Effector CD8-positive, alpha-beta T cell (primary cell): ENCODE data around the gene PLAA.
"Not testable (repeated sequence)": the region's sequence is repeated elsewhere in the genome, so short reads cannot be mapped to it uniquely, and the experiment has no call there.

Experiments
- DNase-seq: peaks from one replicate; lab custom pipeline; 2025; lab: John Stamatoyannopoulos, UW

Gene PLAA

DNA sequence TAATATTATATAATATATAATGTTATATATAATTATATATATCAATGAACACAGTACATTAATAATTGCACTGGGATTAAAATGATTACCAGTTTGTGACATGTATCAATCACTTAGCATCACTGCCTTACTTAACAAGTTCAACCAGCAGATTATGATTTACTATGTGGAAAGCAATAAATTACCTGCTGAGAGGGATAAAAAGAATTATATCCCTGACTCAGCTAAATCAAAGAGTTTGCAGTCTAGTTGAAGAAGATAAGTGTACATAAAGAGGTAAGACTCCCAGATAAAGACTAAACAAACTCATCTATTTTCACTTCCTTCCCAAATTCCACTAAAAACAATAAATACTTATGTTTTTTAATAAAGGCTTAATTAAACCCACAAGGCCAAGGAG lies 11.2 kb downstream of the PLAA start:
- no peak for DNase-seq

DNA sequence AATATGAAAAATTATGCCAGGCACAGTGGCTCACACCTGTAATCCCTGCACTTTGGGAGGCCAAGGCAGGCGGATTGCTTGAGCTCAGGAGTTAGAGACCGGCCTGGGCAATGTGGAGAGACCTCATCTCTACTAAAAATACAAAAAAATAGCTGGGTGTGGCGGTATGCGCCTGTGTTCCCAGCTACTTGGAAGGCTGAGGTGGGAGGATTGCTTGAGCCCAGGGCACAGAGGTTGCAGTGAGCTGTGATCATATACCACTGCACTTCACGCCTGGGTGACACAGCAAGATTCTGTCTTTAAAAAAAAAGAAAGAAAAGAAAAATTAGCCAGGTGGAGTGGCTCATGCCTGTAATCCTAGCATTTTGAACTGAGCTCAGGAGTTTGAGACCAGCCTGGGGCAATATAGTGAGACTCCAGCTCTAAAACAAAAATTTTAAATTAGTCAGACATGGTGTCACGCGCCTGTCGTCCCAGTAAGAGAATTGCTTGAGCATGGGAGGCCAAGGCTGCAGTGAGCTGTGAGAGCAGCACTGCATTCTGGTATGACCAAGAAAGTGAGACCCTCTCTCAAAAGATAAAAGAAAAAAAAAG lies 18.0 kb downstream of the PLAA start:
- no peak for DNase-seq

DNA sequence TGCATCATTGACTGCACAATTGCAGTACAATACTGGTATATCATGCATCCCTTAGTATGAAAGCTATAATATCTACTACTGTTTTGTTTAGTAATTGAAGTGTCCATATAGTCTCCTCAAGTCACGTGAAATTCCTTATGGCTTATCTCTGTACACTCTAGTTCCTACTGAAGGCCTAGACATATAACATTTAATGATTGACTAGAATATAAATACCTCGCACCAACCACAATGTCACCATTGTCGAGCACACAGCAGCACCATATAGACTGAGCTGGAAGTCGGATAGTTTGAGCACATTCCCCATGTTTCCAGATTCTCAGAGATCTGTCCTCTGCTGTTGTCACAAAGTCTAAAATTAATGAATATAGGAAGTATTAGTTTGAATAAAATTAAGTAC lies 21.4 kb downstream of the PLAA start:
- no peak for DNase-seq

DNA sequence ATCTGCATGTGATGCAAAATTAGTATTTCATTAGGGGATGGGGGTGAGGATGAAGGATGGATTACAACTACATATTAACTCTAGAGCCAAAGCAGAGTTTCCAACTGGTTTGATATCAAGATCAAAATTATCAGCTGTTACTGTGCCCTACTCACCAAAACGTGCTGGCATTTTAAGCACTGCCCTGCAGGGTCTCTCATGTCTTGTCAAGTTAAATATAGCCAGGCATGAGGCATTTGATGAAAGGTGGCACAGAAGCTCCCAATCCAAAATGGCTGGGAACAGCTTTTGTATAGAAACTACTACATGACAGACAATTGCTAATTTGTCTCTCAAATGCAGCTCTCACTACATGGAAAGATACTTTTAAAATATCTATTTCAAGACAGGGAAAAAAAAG lies 27.3 kb downstream of the PLAA start:
- DNase-seq = no peak

DNA sequence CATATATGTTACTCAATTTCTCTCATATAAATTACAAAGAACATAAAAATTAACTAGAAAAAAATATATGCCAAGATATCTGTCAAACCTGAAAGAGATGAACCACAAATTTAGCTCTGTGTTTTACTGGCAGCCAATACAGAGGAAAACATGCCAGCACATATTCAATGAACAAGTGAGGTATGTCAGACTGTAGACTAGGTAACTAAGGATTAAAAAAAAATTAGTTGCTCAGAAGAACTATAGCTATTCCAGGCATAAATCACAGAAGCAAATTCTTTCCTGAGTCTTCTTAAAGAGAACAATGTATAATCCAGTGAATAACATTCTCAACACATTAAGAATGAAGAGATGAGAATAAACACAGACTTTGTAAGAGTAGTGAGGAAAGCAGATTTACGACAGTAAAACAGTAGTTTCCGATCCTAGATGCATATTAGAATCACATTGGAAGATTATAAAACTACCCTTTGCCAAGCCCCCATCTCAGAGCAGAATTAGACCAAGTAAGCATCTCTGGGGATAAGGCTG lies 33.8 kb downstream of the PLAA start:
- DNase-seq = no peak

DNA sequence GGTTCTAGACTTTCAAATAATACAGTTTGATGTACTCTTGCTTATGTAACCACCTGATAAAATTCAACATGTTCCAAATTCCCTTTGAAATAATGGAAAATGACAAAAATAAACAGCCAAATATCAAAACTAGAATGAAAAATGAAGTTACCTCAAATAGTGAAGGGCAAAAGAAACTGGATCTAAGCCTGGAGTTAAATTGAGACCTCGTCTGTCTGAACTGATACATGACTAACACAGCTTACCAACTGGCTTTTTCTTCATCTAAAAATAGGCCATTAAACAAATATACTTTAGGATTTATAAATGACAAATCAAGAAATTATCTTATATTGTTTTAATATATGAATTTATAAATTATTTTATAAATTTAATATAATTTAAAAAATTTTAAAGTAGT lies 42.4 kb downstream of the PLAA start:
- no peak for DNase-seq

DNA sequence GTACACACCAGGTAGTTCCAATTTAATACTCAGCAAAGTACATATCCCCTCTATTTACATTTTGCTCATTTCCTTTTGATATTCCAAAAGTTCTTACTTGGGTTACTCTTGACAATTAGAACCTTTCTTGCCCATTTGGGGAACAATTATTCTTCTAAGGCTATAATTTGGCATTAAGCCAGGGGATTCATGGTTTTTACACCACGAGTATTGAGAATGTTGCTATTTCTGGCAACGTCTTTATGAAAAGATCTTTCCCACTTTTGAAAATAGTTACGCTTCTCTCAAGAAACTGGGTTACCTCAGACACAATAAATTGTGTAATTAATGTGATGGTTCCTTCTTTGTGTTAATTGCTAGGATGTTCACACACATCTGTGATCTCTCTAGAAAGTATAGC lies 43.0 kb downstream of the PLAA start:
- no peak for DNase-seq

DNA sequence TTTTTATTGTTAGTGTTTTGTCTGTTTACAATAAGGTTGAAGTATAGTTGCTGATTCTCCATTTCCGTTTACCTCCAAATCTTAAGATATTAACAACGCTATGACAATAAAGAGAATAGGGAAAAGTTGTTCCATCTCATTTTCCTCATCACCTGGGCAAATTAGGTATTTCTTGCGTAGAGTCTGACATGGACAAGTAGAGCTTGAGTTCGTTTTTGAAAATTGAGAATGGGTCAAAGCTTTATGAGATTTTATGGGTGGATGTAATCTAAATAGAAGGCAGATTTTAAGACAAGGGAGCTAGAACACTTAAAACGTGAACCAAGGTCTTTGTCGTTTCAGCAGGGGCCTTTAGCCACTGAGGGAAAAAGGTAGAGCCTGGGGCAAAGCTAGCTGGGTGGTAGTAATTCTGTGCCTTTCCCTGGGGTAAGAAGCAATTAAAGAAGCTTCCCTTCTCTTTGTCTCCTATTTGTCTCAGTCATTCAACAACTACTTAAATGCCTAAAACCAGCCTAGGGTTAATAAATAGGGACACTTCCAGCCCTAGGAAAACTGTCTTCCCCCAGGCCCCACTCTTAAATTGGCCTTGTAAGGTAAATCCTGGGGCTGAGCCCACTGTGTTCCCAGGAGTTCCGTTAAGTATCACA lies 53.9 kb downstream of the PLAA start:
- DNase-seq = no peak

DNA sequence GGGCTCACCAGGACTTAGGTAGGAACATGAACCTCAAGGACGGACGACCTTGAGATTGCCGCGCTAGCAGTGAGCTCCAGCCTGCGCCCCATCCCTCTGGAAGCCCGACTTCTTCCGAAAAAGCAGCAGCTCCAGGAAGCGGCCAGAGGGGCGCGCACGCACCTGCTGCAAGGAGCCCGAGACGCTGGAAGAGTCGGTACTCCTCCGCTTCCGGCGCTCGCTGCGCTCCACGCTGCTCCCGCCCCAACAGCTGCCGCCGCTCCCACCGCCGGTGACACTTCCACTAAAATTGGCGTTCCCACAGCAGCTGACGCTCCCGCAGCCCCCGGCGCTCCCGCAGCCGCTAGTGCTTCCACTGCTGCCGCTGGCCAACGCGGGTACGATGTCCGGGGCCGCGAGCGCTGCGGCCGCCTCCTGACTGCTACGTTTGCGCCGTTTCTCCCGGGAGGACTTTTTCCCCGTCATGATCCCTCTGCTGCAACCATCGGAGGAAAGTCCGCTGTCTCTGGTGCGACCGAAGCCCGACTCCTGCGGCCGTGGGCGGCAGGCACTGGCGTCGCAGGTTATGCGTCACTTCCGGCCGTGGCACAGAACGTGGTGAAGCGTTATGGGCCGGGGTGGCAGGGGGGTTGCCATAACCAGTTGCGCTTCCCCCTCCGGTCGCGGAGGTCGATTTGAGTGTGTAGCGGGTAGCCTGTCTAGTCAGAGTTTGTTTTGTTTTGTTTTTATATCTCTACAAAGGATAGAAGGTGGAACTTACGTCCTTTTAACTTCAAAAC lies 54.6 kb downstream of the PLAA start, which contains the start of gene CAAP1:
CAAP1 (minus strand) TSS at position 552 of the 779 bp plus-strand sequence; CDS start at position 465, 87 bp downstream.
- peak; percentile 82 for DNase-seq

DNA sequence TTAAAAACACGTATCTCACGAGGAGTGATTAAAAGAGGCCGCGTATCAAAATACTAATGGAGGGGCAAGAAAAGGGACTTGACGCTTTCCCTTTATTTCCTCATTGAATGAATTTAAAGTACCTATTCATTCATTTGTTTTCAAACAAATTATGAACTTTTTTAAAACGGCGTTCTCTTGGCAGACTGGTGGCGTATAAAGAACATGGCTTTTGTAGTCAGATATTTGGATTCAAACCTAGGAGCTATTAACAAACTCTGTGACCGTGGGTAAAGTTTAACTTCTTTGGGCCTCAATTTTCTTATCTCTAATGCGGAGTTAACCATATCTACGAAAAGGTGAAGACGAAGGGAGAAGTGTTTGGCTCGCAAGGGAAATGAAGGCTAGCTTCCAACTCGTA lies 55.3 kb downstream of the PLAA start:
- no peak for DNase-seq

DNA sequence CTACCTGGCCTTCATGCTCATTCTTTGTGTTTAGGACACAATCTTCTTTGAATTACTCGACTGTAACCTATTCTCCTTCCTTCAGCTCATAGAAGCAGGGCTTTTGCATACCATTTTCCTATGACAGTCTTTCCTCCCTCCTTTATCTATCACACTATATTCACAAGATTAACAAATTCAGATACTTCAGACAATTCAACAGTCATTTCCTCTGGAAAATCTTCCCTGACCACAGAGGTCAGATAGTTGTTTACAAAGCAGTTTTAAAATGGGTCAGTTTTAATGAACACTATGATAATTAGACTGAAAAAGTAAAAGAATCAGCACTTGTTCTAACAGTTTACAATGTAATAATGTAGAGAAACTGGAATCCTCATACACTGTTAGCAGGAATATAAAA lies 58.8 kb downstream of the PLAA start:
- no peak for DNase-seq

DNA sequence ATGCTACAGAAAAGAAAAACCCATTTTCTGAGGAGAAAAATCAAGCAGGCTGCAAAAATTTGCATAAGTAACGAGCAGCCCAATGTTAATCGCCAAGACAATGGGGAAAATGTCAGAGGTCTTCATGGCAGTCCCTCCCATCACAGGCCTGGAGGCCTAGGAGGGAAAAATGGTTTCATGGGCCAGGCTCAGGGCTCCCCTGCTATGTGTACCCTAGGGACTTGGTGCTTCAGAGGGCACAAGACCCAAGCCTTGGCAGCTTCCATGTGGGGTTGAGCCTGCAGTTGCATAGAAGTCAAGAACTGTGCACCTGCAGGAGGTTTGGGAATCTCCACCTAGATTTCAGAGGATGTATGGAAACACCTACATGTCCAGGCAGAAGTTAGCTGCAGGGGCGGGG lies 64.9 kb downstream of the PLAA start:
- DNase-seq = no peak

DNA sequence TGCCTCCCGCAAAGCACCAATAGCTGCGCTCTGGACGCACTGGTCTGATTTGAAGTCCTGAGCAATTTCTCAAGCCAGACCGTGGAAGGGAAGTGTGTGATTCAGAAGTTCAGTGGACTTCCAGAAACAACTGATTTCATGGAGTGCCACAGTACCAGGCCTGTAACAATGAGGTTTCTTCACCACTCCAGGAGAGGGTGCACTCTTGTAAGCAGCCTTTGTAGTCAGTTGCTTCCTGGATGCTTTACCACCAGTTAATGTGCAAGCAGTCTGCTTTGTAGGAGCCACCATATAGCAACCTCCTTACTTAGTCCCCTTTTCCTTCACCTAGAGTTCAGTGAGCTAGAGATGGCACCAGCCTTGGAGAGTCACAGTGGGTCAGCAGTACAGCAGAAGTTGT lies 66.8 kb downstream of the PLAA start:
- no peak for DNase-seq

DNA sequence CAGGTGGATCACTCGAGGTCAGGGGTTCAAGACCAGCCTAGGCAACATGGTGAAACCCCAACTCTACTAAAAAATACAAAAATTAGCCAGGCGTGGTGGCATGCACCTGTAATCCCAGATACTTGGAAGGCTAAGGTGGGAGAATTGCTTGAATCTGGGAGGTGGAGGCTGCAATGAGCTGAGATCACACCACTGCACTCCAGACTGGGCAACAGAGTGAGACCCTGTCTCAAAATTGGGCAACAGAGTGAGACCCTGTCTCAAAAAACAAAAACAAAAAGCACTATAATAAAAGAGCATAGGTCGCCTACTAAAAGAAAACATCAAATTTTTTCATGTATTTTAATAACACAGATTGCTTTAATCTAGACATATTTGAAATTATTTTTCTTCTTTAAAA lies 71.9 kb downstream of the PLAA start:
- DNase-seq = not testable (repeated sequence)

DNA sequence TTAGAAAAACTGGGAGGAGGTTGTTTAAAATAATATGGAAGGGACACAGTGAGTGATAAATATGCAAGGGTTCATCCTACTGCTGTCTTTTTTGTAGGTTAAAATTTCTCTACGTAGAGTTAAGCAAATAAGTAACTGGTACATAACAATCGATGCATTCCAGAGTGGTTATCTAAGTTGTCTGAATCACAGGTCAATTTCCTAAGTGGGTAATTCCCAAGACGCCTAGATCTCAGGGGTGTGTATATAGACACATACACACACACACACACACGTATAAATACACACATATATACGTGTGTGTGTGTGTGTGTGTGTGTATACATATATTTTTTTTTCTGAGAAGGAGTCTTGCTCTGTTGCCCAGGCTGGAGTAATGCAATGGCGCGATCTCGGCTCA lies 76.8 kb downstream of the PLAA start:
- DNase-seq = no peak

DNA sequence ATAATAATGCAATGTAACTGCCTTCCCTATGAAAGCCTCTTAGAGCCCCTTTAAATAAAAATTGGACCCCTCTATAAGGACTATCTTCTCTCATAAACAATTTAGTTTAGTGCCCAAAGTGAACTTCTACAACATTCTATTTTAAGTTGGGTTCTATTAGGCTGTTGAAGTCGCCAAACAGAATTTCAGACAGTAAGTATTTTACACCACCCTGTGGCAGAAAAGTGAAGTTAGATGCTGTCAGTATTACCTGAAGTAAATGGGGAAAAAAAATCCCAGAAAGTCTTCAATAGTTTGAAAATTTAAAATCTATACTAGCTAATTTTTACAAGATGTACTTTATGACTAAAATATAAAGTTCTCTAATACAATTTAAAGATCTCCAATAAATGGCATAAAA lies 84.0 kb downstream of the PLAA start:
- no peak for DNase-seq

DNA sequence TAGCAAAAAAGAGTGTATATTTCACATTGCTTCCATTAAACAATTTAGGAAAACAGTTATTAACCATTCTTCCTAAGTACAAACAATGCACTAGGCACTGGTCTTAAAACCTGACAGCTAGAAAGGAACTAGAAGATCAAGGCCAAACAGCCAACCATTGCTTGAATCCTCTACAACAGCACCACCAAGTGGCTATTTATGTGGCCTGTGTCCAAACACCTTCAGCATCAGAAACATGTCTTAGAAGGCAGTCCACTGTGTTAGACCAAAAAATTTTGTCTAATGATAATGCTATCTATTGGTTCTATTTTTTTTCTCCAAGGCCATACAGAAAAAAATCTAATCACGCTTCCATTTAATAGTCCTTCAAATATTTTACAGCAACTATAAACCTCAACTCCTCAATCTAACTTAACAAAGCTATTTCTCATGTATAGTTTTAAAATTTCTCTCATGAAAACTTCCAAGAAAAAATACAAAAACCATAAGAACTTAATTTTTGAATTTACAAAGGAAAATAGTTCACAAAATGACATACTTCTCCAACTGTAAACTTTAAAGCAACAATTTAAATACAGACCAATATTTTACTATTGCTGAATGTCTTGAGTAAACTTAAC lies 90.5 kb downstream of the PLAA start:
- DNase-seq = no peak
